Uterus (tissue), 4 donors: ENCODE results near the gene ADORA2A. TPM values are rescaled to one million over a fixed set of nuclear protein-coding genes. Genes with fewer than 3 reads are reported as not detected.

Experiments
- DNase-seq, 2 donors: peaks; one replicate each; pipeline ENCODE4 v3.0.0-alpha.2; 2019 to 2020
- H3K27ac ChIP-seq, 2 donors: fragments of 200-600 bp; sonication (generic); 1 replicate in 1 of 2; 2 replicates in 1 of 2; pipeline ENCODE4 v1.5.1; 2016 to 2018
- H3K27me3 ChIP-seq, 2 donors: fragments of 200-600 bp; sonication (generic); one replicate each; pipeline ENCODE4 v1.5.1; 2018 to 2019; ENCODE audit warnings: control low read depth in 1 of 2
- H3K36me3 ChIP-seq, 2 donors: fragments of 200-600 bp; sonication (generic); one replicate each; pipeline ENCODE4 v1.5.1; 2019; ENCODE audit warnings: control low read depth in 1 of 2
- H3K4me1 ChIP-seq, 2 donors: fragments of 200-600 bp; sonication (generic); one replicate each; pipeline ENCODE4 v1.5.1; 2018 to 2019; ENCODE audit warnings: control low read depth in 1 of 2
- H3K4me3 ChIP-seq, 2 donors: fragments of 200-600 bp; sonication (generic); 1 replicate in 1 of 2; 2 replicates in 1 of 2; pipeline ENCODE4 v1.5.1; 2018 to 2019; ENCODE audit warnings: mild to moderate bottlenecking in 1 of 2
- H3K9me3 ChIP-seq, 2 donors: fragments of 200-600 bp; sonication (generic); one replicate each; pipeline ENCODE4 v1.5.1; 2019; ENCODE audit warnings: control low read depth in 1 of 2
- POLR2A ChIP-seq, 2 donors: fragments of 450-650 bp; IDR thresholded peaks; one replicate each; pipeline ENCODE4 v1.6.1; 2016; ENCODE audit warnings: antibody characterized with exemption in 2 of 2, mild to moderate bottlenecking in 1 of 2, moderate library complexity in 1 of 2
- intact Hi-C: fragments of 100-400 bp; cut with DNase I; formaldehyde crosslinking; loops from one replicate; pipeline ENCODE4 v1.15.1; 2023; ENCODE audit warnings: low total_unique reads
- total RNA-seq, 4 donors: library from RNA; depleted of rRNA in 3 of 4; stranded (reverse); fragments of >200 nt in 3 of 4; gene quantifications; one replicate each; pipeline versions ENCODE4 v1.1.0 to v1.2.4, GENCODE V29; 2014 to 2023
- TF ChIP-seq, protein P1 (sequence below), 4 experiments: fragments of 200-600 bp in 2 of 4; fragments of 450-650 bp in 2 of 4; sonication (generic) in 2 of 4; IDR thresholded peaks; one replicate each; pipeline ENCODE4 v1.5.1; 2016 to 2019; ENCODE audit warnings: antibody characterized with exemption in 4 of 4, mild to moderate bottlenecking in 2 of 4, moderate library complexity in 1 of 4
- donor health status: DM: yes; HTN: yes; CAD: no.

The ADORA2A gene
- total RNA-seq, 4 donors from 2014 or later: 3.3 to 9.9 (median 8.9) TPM; not detected in 1

GRCh38 chr22:24406322-24407277, 20.8 kb upstream of the ADORA2A start:
- H3K27ac ChIP-seq: no peak overlapping the region
- intact Hi-C loops: no loop called here
- no peak overlapping the region for H3K4me3 ChIP-seq

GRCh38 chr22:24407278-24407665, 20.1 kb upstream of the ADORA2A start:
- no peak for DNase-seq

More at GRCh38 chr22:24406322-24407277, 20.8 kb upstream of the ADORA2A start:
- H3K36me3 ChIP-seq: no peaks in the 10 kb centered on the region
- no peak for DNase-seq
- H3K9me3 ChIP-seq: no peaks in the 10 kb centered on the region
- H3K27me3 ChIP-seq: no peaks in the 10 kb centered on the region
- TF ChIP-seq POLR2A (IDR thresholded peaks at IDR 0.05): no peak
- TF ChIP-seq, protein P1, sequence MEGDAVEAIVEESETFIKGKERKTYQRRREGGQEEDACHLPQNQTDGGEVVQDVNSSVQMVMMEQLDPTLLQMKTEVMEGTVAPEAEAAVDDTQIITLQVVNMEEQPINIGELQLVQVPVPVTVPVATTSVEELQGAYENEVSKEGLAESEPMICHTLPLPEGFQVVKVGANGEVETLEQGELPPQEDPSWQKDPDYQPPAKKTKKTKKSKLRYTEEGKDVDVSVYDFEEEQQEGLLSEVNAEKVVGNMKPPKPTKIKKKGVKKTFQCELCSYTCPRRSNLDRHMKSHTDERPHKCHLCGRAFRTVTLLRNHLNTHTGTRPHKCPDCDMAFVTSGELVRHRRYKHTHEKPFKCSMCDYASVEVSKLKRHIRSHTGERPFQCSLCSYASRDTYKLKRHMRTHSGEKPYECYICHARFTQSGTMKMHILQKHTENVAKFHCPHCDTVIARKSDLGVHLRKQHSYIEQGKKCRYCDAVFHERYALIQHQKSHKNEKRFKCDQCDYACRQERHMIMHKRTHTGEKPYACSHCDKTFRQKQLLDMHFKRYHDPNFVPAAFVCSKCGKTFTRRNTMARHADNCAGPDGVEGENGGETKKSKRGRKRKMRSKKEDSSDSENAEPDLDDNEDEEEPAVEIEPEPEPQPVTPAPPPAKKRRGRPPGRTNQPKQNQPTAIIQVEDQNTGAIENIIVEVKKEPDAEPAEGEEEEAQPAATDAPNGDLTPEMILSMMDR (IDR thresholded peaks at IDR 0.05): no peak
- H3K4me1 ChIP-seq: peaks cover 4 to 15% of the 10 kb centered on the region in 2 donors

GRCh38 chr22:24407884-24408283, 19.5 kb upstream of the ADORA2A start:
- intact Hi-C loops: no loop called here
- Histone ChIP-seq H3K4me3 (no peak overlapping the region), H3K36me3 (no peaks in the 10 kb centered on the region), H3K9me3 (no peaks in the 10 kb centered on the region), H3K27me3 (no peaks in the 10 kb centered on the region), H3K4me1 (peaks cover 2 to 8% of the 10 kb centered on the region in 2 donors), H3K27ac (no peak overlapping the region)
- TF ChIP-seq, protein P1 (IDR thresholded peaks at IDR 0.05): no peak
- TF ChIP-seq POLR2A (IDR thresholded peaks at IDR 0.05): no peak
- no peak for DNase-seq

More at GRCh38 chr22:24407278-24407665, 20.1 kb upstream of the ADORA2A start:
- H3K4me1 ChIP-seq: peaks cover 4 to 14% of the 10 kb centered on the region in 2 donors
- no peak overlapping the region for H3K27ac ChIP-seq
- intact Hi-C loops: no loop called here
- no peak overlapping the region for H3K4me3 ChIP-seq
- H3K27me3 ChIP-seq: no peaks in the 10 kb centered on the region
- no peaks in the 10 kb centered on the region for H3K9me3 ChIP-seq
- TF ChIP-seq, protein P1 (IDR thresholded peaks at IDR 0.05): no peak
- no peak for TF ChIP-seq POLR2A (IDR thresholded peaks at IDR 0.05)
- H3K36me3 ChIP-seq: no peaks in the 10 kb centered on the region

- no peak for DNase-seq
- H3K27ac ChIP-seq: no peak overlapping the region
Observed at GRCh38 chr22:24408630-24409029, 18.8 kb upstream of the ADORA2A start.

More at GRCh38 chr22:24408630-24409029, 18.8 kb upstream of the ADORA2A start:
- Histone ChIP-seq H3K4me3 (no peak overlapping the region), H3K9me3 (no peaks in the 10 kb centered on the region), H3K27me3 (no peaks in the 10 kb centered on the region), H3K4me1 (peaks cover 0 to 2% of the 10 kb centered on the region in 2 donors), H3K36me3 (no peaks in the 10 kb centered on the region)
- intact Hi-C loops: no loop called here
- no peak for TF ChIP-seq POLR2A (IDR thresholded peaks at IDR 0.05)
- TF ChIP-seq, protein P1 (IDR thresholded peaks at IDR 0.05): no peak
